GM23338 (cell line): ENCODE results near the gene CASP5. TPM values are rescaled to one million over a fixed set of nuclear protein-coding genes. Genes with fewer than 3 reads are reported as not detected.

Experiments used
- ATAC-seq: fragments of 200-7000 bp; cut with Tn5 transposase; 3 replicates; pipeline ENCODE4 v1.9.1; 2020
- DNase-seq: peaks from one replicate; pipeline ENCODE4 v3.0.0-alpha.2; 2015; ENCODE audit warnings: low spot score
- H2AFZ ChIP-seq: fragments of 200-600 bp; sonication (generic); 2 replicates; pipeline ENCODE4 v1.8.0; 2016; ENCODE audit warnings: antibody characterized with exemption, mild to moderate bottlenecking, moderate library complexity
- H3F3A ChIP-seq: fragments of 200-600 bp; sonication (generic); replicated peaks from 2 replicates; pipeline ENCODE4 v1.8.0; 2017; ENCODE audit warnings: antibody characterized with exemption, mixed run types, low read depth
- H3K27ac ChIP-seq: fragments of 200-600 bp; sonication (generic); 2 replicates; pipeline ENCODE4 v1.6.1; 2016; ENCODE audit warnings: low read depth
- H3K27me3 ChIP-seq: fragments of 200-600 bp; sonication (generic); 2 replicates; pipeline ENCODE4 v1.8.0; 2016; ENCODE audit warnings: mild to moderate bottlenecking, mixed run types, moderate library complexity; ENCODE audit not compliant: insufficient read depth
- H3K36me3 ChIP-seq: fragments of 200-600 bp; sonication (generic); 2 replicates; pipeline ENCODE4 v1.8.0; 2016; ENCODE audit warnings: mild to moderate bottlenecking; ENCODE audit not compliant: insufficient read depth
- H3K4me1 ChIP-seq: fragments of 200-600 bp; sonication (generic); 2 replicates; pipeline ENCODE4 v1.8.0; 2016; ENCODE audit warnings: mild to moderate bottlenecking, moderate library complexity; ENCODE audit not compliant: insufficient read depth
- H3K4me2 ChIP-seq: fragments of 200-600 bp; sonication (generic); 2 replicates; pipeline ENCODE4 v1.7.1; 2017; ENCODE audit warnings: mixed run types
- H3K4me3 ChIP-seq: fragments of 200-600 bp; sonication (generic); 2 replicates; pipeline ENCODE4 v1.6.1; 2016; ENCODE audit warnings: mixed run types
- H3K79me2 ChIP-seq: fragments of 200-600 bp; sonication (generic); replicated peaks from 2 replicates; pipeline ENCODE4 v1.8.0; 2017; ENCODE audit warnings: mild to moderate bottlenecking; ENCODE audit not compliant: insufficient read depth
- H3K9me2 ChIP-seq: fragments of 200-600 bp; sonication (generic); 2 replicates; pipeline ENCODE4 v1.8.0; 2017; ENCODE audit not compliant: insufficient read depth
- H4K20me1 ChIP-seq: fragments of 200-600 bp; sonication (generic); replicated peaks from 2 replicates; pipeline ENCODE4 v1.8.0; 2017; ENCODE audit warnings: mild to moderate bottlenecking; ENCODE audit not compliant: insufficient read depth
- H3K27ac Mint-ChIP-seq: 2 replicates; pipeline ENCODE4 v1.8.0; 2020; ENCODE audit warnings: inconsistent platforms, mild to moderate bottlenecking, moderate library complexity, mixed read lengths
- H3K27me3 Mint-ChIP-seq: 3 replicates; pipeline ENCODE4 v1.8.0; 2022; ENCODE audit warnings: low read depth, mild to moderate bottlenecking, moderate library complexity, mixed read lengths, inconsistent platforms; ENCODE audit not compliant: insufficient read depth, poor library complexity
- H3K36me3 Mint-ChIP-seq: 3 replicates; pipeline ENCODE4 v1.8.0; 2021; ENCODE audit warnings: low read depth, mild to moderate bottlenecking, inconsistent platforms, moderate library complexity, mixed read lengths
- H3K4me1 Mint-ChIP-seq: 3 replicates; pipeline ENCODE4 v1.8.0; 2020; ENCODE audit warnings: mild to moderate bottlenecking, inconsistent platforms, mixed read lengths
- H3K4me3 Mint-ChIP-seq: 3 replicates; pipeline ENCODE4 v1.8.0; 2021; ENCODE audit warnings: moderate library complexity, mild to moderate bottlenecking, inconsistent platforms, mixed read lengths
- H3K9me3 Mint-ChIP-seq: 3 replicates; pipeline ENCODE4 v1.8.0; 2020; ENCODE audit warnings: moderate library complexity, mild to moderate bottlenecking, inconsistent platforms, mixed read lengths
- CTCF ChIP-seq, 2 experiments: fragments of 200-600 bp in 1 of 2; sonication (generic) in 1 of 2; conservative IDR thresholded peaks; 2 replicates each; pipeline versions ENCODE4 v1.5.1 to v1.6.1; 2016 to 2017; ENCODE audit warnings: antibody characterized with exemption in 2 of 2, low read depth in 2 of 2, mild to moderate bottlenecking in 2 of 2, moderate library complexity in 1 of 2
- ZNF462 ChIP-seq: fragments of 250-450 bp; sonication (Bioruptor Pico); IDR thresholded peaks from 2 replicates; pipeline ENCODE4 v1.5.0; 2020; ENCODE audit warnings: mild to moderate bottlenecking, moderate library complexity
- polyA plus RNA-seq: library from polyadenylated mRNA; unstranded; fragments of >200 nt; fragmentation: Nextera tagmentation; extraction: Ambion mirVana; gene quantifications from 2 replicates; pipeline ENCODE4 v1.2.1, GENCODE V29; 2016
- total RNA-seq: library from RNA; depleted of rRNA; stranded (reverse); fragments of >200 nt; shearing (Covaris generic); gene quantifications from 2 replicates; pipeline ENCODE4 v1.2.3, GENCODE V29; 2014; rRNA removed

The CASP5 gene
- total and polyA plus RNA-seq, 2 experiments from 2014 or later = not detected

DNA sequence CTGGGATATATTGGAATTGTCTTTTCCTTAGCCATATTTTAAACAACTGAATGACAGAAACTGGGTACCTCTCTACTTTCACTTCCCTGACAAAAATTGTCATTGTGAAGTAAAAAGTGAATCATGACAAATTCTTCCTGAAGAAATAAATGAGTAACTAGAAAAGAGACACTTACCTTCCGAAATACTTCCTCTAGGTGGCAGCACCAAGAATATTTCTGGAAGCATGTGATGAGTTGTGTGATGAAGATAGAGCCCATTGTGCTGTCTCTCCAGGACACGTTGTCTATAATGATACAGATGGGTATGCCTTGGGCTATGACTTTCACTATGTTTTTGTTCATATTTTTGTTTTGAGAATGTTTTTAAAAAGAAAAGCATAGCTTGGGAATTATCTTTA lies 76.1 kb downstream of the CASP5 start:
- no peak overlapping the region for H2AFZ ChIP-seq
- Mint-ChIP-seq H3K4me1 (no peaks in the 10 kb centered on the region), H3K27me3 (no peaks in the 10 kb centered on the region), H3K36me3 (no peaks in the 10 kb centered on the region; the same call in 1 of the 3 replicates), H3K9me3 (no peaks in the 10 kb centered on the region; the same call in 2 of the 3 replicates), H3K4me3 (no peak overlapping the region), H3K27ac (no peak overlapping the region)
- H3K4me1 ChIP-seq = no peaks in the 10 kb centered on the region
- H3K27ac ChIP-seq = no peak overlapping the region
- no peaks in the 10 kb centered on the region for H3K27me3 ChIP-seq
- H3K9me2 ChIP-seq = peaks cover 20% of the 10 kb centered on the region; the same call in 1 of the 2 replicates
- H3K4me2 ChIP-seq = no peak overlapping the region
- DNase-seq (peak; percentile 71), ATAC-seq (no peak)
- no peak overlapping the region for H3K4me3 ChIP-seq
- no peaks in the 10 kb centered on the region for H4K20me1 ChIP-seq
- H3K79me2 ChIP-seq = no peaks in the 10 kb centered on the region
- peak; percentile 62 to 79 for TF ChIP-seq CTCF (conservative IDR thresholded peaks at IDR 0.05; ENCODE audit: low read depth in 2 of 2)
- no peak for TF ChIP-seq ZNF462 (CRISPR knock-in tag)
- no peaks in the 10 kb centered on the region for H3K36me3 ChIP-seq
- H3F3A ChIP-seq = no peaks in the 10 kb centered on the region

Other genes starting within 250 kb of the CASP5 start
- gene CASP12, start 124.7 kb downstream of the CASP5 start, total RNA-seq = not detected in 2 replicates
- not detected in 2 replicates for gene CASP12, start 124.7 kb downstream of the CASP5 start, polyA plus RNA-seq
- gene CASP4, start 54.6 kb downstream of the CASP5 start, total RNA-seq = 0.35 TPM in 1 of 2 replicates, not detected in the other
- not detected in 2 replicates for gene CASP4, start 54.6 kb downstream of the CASP5 start, polyA plus RNA-seq
- 0.10 TPM in 1 of 2 replicates, not detected in the other for gene CASP1, start 12.0 kb upstream of the CASP5 start, total RNA-seq
- not detected in 2 replicates for gene CASP1, start 12.0 kb upstream of the CASP5 start, polyA plus RNA-seq
- gene CARD16, start 22.2 kb upstream of the CASP5 start, total RNA-seq = not detected in 2 replicates
- gene CARD16, start 22.2 kb upstream of the CASP5 start, polyA plus RNA-seq = 0.50 TPM in 1 of 2 replicates, not detected in the other
- gene CARD18, start 116.6 kb upstream of the CASP5 start, total RNA-seq = not detected in 2 replicates
- gene CARD18, start 116.6 kb upstream of the CASP5 start, polyA plus RNA-seq = not detected in 2 replicates